ENCODE data around the gene PNPLA5.

- TF ChIP-seq POLR2A (IDR thresholded peaks at IDR 0.05; ENCODE audit: low read length) (no peak), CEBPB (IDR thresholded peaks at IDR 0.05) (no peak), CTCF (IDR thresholded peaks at IDR 0.05) (no peak)
Measured at GRCh38 chr22:43830931-43831560, 60.8 kb downstream of the PNPLA5 start.

Measured in A549 (cell line).